Esophagus muscularis mucosa (tissue), 3 donors: Measurements from ENCODE around the gene PKN1.

Source experiments
- POLR2A ChIP-seq: fragments of 450-650 bp; IDR thresholded peaks from one replicate; pipeline ENCODE4 v1.6.1; 2017; ENCODE audit warnings: antibody characterized with exemption, moderate library complexity, mild to moderate bottlenecking, low read depth
- POLR2AphosphoS5 ChIP-seq, 2 donors: sonication (generic); formaldehyde crosslinking; IDR thresholded peaks; one replicate each; pipeline ENCODE4 v1.6.1; 2017; ENCODE audit warnings: antibody characterized with exemption in 2 of 2
- TF ChIP-seq, protein P1 (sequence below), 3 experiments: fragments of 200-600 bp in 2 of 3; fragments of 450-650 bp in 1 of 3; sonication (generic) in 2 of 3; IDR thresholded peaks; one replicate each; pipeline ENCODE4 v1.5.1; 2017 to 2019; ENCODE audit warnings: antibody characterized with exemption in 3 of 3, mild to moderate bottlenecking in 2 of 3, moderate library complexity in 1 of 3

DNA sequence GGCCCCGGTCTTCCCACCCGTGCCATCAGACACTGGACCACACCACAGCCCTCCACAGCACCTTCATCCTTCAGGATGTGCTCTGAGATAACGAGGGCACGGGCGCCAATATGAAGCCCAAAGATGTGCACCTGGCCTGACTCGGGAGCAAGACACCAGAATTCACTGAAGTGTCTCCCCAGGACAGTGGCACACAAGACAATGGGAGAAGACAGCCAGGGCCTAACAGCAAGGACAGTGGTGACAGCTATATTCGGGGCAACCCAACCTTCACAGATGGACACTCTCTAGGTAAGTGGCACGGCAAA is 21.2 kb upstream of the PKN1 start:
- TF ChIP-seq POLR2AphosphoS5 (IDR thresholded peaks at IDR 0.05) (no peak), POLR2A (no peak)
- TF ChIP-seq, protein P1, sequence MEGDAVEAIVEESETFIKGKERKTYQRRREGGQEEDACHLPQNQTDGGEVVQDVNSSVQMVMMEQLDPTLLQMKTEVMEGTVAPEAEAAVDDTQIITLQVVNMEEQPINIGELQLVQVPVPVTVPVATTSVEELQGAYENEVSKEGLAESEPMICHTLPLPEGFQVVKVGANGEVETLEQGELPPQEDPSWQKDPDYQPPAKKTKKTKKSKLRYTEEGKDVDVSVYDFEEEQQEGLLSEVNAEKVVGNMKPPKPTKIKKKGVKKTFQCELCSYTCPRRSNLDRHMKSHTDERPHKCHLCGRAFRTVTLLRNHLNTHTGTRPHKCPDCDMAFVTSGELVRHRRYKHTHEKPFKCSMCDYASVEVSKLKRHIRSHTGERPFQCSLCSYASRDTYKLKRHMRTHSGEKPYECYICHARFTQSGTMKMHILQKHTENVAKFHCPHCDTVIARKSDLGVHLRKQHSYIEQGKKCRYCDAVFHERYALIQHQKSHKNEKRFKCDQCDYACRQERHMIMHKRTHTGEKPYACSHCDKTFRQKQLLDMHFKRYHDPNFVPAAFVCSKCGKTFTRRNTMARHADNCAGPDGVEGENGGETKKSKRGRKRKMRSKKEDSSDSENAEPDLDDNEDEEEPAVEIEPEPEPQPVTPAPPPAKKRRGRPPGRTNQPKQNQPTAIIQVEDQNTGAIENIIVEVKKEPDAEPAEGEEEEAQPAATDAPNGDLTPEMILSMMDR (IDR thresholded peaks at IDR 0.05) = no peak
